ENCODE results near the gene STEAP4.

STEAP4 gene

GRCh38 chr7:88267421-88267820 is 39.3 kb downstream of the STEAP4 start:
- DNase-seq = no peak

GRCh38 chr7:88264987-88265386 is 41.7 kb downstream of the STEAP4 start:
- DNase-seq = peak; percentile 75

- no peak for DNase-seq
Measured at GRCh38 chr7:88262562-88262961, 44.1 kb downstream of the STEAP4 start.

- no peak for DNase-seq
Measured at GRCh38 chr7:88260719-88261118, 46.0 kb downstream of the STEAP4 start.

- peak; percentile 53 for DNase-seq
Measured at GRCh38 chr7:88259656-88260380, 46.9 kb downstream of the STEAP4 start.

- peak; percentile 41 for DNase-seq
Measured at GRCh38 chr7:88258296-88258695, 48.4 kb downstream of the STEAP4 start.

- DNase-seq = peak; percentile 34
Measured at GRCh38 chr7:88256906-88257305, 49.8 kb downstream of the STEAP4 start.

GRCh38 chr7:88254721-88255424 is 51.8 kb downstream of the STEAP4 start:
- DNase-seq = no peak

- DNase-seq = no peak
Measured at GRCh38 chr7:88253640-88254039, 53.1 kb downstream of the STEAP4 start.

- DNase-seq = no peak
Measured at GRCh38 chr7:88244258-88244657, 62.4 kb downstream of the STEAP4 start.

- peak; percentile 71 for DNase-seq
Measured at GRCh38 chr7:88243345-88243909, 63.3 kb downstream of the STEAP4 start.

- no peak for DNase-seq
Measured at GRCh38 chr7:88239852-88240251, 66.8 kb downstream of the STEAP4 start.

- no peak for DNase-seq
Measured at GRCh38 chr7:88233828-88234227, 72.9 kb downstream of the STEAP4 start.

- DNase-seq = no peak
Measured at GRCh38 chr7:88230646-88231045, 76.0 kb downstream of the STEAP4 start.

GRCh38 chr7:88229302-88229995 is 77.2 kb downstream of the STEAP4 start:
- DNase-seq = no peak

- peak; percentile 82 for DNase-seq
Measured at GRCh38 chr7:88226886-88227516, 79.7 kb downstream of the STEAP4 start.

GRCh38 chr7:88226201-88226600 is 80.5 kb downstream of the STEAP4 start:
- DNase-seq = no peak

- peak; percentile 74 for DNase-seq
Measured at GRCh38 chr7:88224601-88225275, 82.0 kb downstream of the STEAP4 start.

- no peak for DNase-seq
Measured at GRCh38 chr7:88223265-88223664, 83.4 kb downstream of the STEAP4 start.
